Measurements from ENCODE around the gene COMTD1.
A peak's percentile ranks its signal among the peaks of the same experiment; 100 is the strongest.
"Not testable (repeated sequence)": the region's sequence is repeated elsewhere in the genome, so short reads cannot be mapped to it uniquely, and the experiment has no call there.

Gene COMTD1

DNA sequence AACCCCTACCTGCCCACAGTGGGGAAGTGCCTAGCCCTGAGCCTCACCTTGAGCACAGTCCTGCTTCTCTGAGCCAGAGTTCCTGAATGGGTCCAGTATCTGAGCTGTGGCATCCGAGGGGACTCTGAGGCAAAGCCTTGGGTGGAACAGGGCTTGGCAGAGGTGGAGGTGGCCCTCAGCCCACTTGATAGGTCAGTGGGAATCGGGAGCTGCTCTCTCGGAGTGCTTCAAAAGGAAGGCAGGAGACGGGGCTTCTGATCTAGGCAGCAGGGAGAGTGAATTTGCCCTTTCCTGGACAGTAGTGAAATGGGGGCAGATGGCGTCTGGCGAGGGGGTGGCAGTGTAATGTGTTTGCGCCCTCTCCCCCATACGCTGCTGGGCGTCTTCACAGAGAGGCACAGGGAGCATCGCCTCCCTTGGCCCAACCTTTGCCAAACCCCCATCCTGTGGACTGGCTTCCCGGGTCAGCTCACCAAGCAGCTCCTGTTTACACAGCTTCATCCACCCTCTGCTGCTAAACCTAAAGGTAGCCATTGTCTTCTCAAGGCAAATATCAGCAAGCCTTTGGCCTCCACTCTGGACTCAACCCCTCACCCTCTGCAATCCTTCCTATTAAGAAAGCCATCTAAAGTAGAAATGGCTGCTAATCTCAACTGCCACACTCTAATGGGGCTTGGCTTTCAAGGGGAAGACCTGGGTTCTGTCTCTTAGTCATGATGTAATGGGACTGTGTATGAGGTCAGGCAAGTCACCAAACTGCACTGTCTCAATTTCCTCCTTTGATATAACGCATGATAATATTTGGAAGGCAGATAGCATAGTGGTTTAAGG, 46.3 kb downstream of the COMTD1 start:
- no peak for DNase-seq

DNA sequence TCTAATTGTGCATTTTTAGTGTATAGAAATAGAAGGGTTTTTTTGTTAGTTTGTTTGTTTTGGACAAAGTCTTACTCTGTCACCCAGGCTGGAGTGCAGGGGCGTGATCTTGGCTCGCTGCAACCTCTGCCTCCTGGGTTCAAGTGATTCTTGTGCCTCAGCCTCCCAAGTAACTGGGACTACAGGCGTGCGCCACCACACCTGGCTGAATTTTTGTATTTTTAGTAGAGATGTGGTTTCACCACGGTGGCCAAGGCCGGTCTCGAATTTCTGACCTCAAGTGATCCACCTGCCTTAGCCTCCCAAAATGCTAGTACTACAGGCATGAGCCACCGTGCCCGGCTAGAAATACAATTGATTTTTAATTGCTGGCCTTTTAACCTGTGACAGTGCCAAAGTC, 47.2 kb downstream of the COMTD1 start:
- DNase-seq: not testable (repeated sequence)

DNA sequence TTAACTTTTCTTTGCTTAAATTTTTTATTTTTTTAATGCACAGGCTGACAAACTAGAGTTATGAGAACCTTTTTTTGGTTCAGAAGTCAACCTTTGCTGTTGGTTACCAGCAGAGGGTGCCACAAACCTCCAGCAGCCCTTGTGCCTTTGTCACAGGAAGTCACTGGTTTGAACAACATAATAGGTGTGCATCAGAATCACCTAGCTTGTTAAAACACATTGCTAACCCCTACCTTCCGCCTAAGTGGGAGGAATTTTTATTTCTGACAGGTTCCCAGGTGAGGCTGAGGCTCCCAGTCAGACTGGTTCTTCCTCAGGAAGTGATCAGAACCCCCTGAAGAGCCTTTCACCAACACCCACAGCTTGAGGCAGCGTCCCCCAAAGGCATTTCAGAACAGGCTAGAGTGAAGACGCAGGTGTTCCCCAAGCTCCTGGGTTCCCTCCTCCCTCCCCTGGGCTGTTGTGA, 47.8 kb downstream of the COMTD1 start:
- DNase-seq: peak; percentile 53

DNA sequence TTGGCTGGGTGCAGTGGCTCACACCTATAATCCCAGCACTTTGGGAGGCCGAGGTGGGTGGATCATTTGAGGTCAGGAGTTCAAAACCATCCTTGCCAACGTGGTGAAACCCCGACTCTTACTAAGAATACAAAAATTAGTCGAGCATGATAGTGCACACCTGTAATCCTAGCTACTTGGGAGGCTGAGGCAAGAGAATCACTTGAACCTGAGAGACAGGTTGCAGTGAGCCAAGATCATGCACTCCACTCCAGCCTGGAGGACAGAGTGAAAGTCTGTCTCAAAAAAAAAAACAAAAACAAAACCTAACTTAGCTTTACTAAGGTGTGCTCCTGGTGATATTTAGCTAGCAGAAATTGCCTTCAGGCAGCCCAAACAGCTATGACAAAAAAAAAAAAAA, 49.4 kb downstream of the COMTD1 start:
- no peak for DNase-seq

All from T-helper 9 cell (primary cell).